Measurements from ENCODE around the gene ARHGEF5.
"Not testable (repeated sequence)": the region's sequence is repeated elsewhere in the genome, so short reads cannot be mapped to it uniquely, and the experiment has no call there.

- not testable (repeated sequence) for TF ChIP-seq MXI1 (IDR thresholded peaks at IDR 0.05; ENCODE audit: borderline replicate concordance, low read depth, low read length); CTCF (conservative IDR thresholded peaks at IDR 0.05; ENCODE audit: low read depth, low read length); RFX5 (IDR thresholded peaks at IDR 0.05; ENCODE audit: low read depth, low read length); RCOR1 (IDR thresholded peaks at IDR 0.05; ENCODE audit: insufficient replicate concordance, low read length); MAZ (IDR thresholded peaks at IDR 0.05; ENCODE audit: borderline replicate concordance, low read depth, low read length)
These were observed 6.6 kb upstream of the ARHGEF5 start for GRCh38 chr7:144348625-144349024.

All from IMR-90 (cell line).